K562 (cell line): ENCODE measurements around the gene MMP2. TPM values are rescaled to one million over a fixed set of nuclear protein-coding genes. Genes with fewer than 3 reads are reported as not detected.
A peak's percentile ranks its signal among the peaks of the same experiment; 100 is the strongest.

Source experiments
- CBFA2T2 ChIP-seq: fragments of 450-650 bp; conservative IDR thresholded peaks from 2 replicates; pipeline ENCODE4 v1.6.1; 2017; ENCODE audit warnings: mild to moderate bottlenecking
- CEBPG ChIP-seq, 3 experiments: fragments of 200-800 bp in 1 of 3; sonication (Bioruptor generic) in 1 of 3; sonication (generic) in 1 of 3; formaldehyde crosslinking in 1 of 3; IDR thresholded peaks in 2 of 3; conservative IDR thresholded peaks in 1 of 3; 2 replicates each; pipeline versions ENCODE4 v1.6.1 to v1.8.0; 2016 to 2022; ENCODE audit warnings: missing compliant biosample characterization in 2 of 3, missing genetic modification characterization in 2 of 3, mild to moderate bottlenecking in 1 of 3, missing genetic modification reagents in 1 of 3
- ELF4 ChIP-seq: fragments of 450-650 bp; formaldehyde crosslinking; IDR thresholded peaks from 2 replicates; pipeline ENCODE4 v1.4.0; 2022; ENCODE audit warnings: missing genetic modification characterization
- GATA2 ChIP-seq: sonication (generic); formaldehyde crosslinking; IDR thresholded peaks from 2 replicates; pipeline ENCODE4 v1.4.0; 2020; ENCODE audit warnings: mild to moderate bottlenecking, missing genetic modification reagents
- IFI16 ChIP-seq: fragments of 250-450 bp; sonication (Bioruptor Pico); IDR thresholded peaks from 2 replicates; pipeline ENCODE4 v2.1.2; 2022; ENCODE audit warnings: mild to moderate bottlenecking, inconsistent platforms
- KHSRP ChIP-seq: fragments of 450-650 bp; IDR thresholded peaks from 2 replicates; pipeline ENCODE4 v1.6.1; 2017
- L3MBTL2 ChIP-seq: fragments of 450-650 bp; IDR thresholded peaks from 2 replicates; pipeline ENCODE4 v1.6.1; 2016; ENCODE audit warnings: mild to moderate bottlenecking, moderate library complexity
- MAFG ChIP-seq: fragments of 450-650 bp; conservative IDR thresholded peaks from 2 replicates; pipeline ENCODE4 v1.6.1; 2016; ENCODE audit warnings: missing genetic modification characterization, missing compliant biosample characterization
- PHTF2 ChIP-seq: fragments of 250-450 bp; sonication (Bioruptor Pico); IDR thresholded peaks from 2 replicates; pipeline ENCODE4 v1.5.0; 2021; ENCODE audit warnings: mild to moderate bottlenecking
- POLR2AphosphoS5 ChIP-seq: IDR thresholded peaks from 2 replicates; pipeline ENCODE4 v1.6.1; 2011; ENCODE audit warnings: mild to moderate bottlenecking, low read depth, low read length, moderate library complexity; ENCODE audit not compliant: control insufficient read depth, insufficient read depth
- PRPF4 ChIP-seq: fragments of 200-400 bp; formaldehyde crosslinking; IDR thresholded peaks from one replicate; pipeline ENCODE4 v1.6.1; 2017; ENCODE audit warnings: low read length, low read depth, mild to moderate bottlenecking; ENCODE audit not compliant: insufficient read depth, poor library complexity, severe bottlenecking
- RNF2 ChIP-seq: sonication (generic); IDR thresholded peaks from 2 replicates; pipeline ENCODE4 v1.6.1; 2016
- SMARCC2 ChIP-seq: fragments of 450-650 bp; IDR thresholded peaks from 2 replicates; pipeline ENCODE4 v1.6.1; 2017; ENCODE audit warnings: antibody characterized with exemption, moderate library complexity, mild to moderate bottlenecking, low read depth
- TEAD2 ChIP-seq: fragments of 450-650 bp; IDR thresholded peaks from 2 replicates; pipeline ENCODE4 v1.6.1; 2016; ENCODE audit warnings: missing genetic modification characterization, control low read depth, missing compliant biosample characterization
- ZBTB40 ChIP-seq, 2 experiments: fragments of 450-650 bp in 1 of 2; sonication (generic) in 1 of 2; formaldehyde crosslinking in 1 of 2; IDR thresholded peaks; 2 replicates each; pipeline versions ENCODE4 v1.7.1 to v1.9.0; 2016 to 2022; ENCODE audit warnings: inconsistent platforms in 1 of 2, mild to moderate bottlenecking in 1 of 2, missing genetic modification reagents in 1 of 2
- polyA plus RNA-seq, 8 experiments: library from polyadenylated mRNA; depleted of rRNA in 4 of 8; stranded (reverse) in 5 of 8; unstranded in 3 of 8; fragments of >200 nt; fragmentation: Nextera tagmentation in 2 of 8; fragmentation: Illumina TruSeq in 1 of 8; extraction: Ambion mirVana in 2 of 8; extraction: Trizol in 1 of 8; gene quantifications; 2 replicates each; pipeline versions ENCODE4 v1.2.1 to v1.2.3, GENCODE V29; 2011 to 2014; ENCODE audit warnings: inconsistent platforms in 1 of 8, missing spikeins in 1 of 8
- total RNA-seq, 7 experiments: library from RNA; depleted of rRNA in 6 of 7; stranded (reverse); fragments of >200 nt in 6 of 7; fragmentation: Illumina TruSeq in 2 of 7; extraction: Trizol in 2 of 7; gene quantifications; 2 replicates each; pipeline versions ENCODE4 v1.2.1 to v1.2.3, GENCODE V29; 2011 to 2021; ENCODE audit warnings: low replicate concordance in 1 of 7

MMP2 gene
- total and polyA plus RNA-seq, 9 of the 15 experiments (the other 6 are each of a cell fraction or from before 2014, with no cell fraction given), result 0.05 to 0.53 TPM; not detected in 7

GRCh38 chr16:55435387-55435786, 43.6 kb upstream of the MMP2 start (continued):
- no peak for TF ChIP-seq ZBTB40 (IDR thresholded peaks at IDR 0.05)
- TF ChIP-seq ZBTB40 (CRISPR knock-in tag; IDR thresholded peaks at IDR 0.05), result no peak
- TF ChIP-seq TEAD2 (tag), result no peak
- TF ChIP-seq ELF4 (CRISPR knock-in tag), result 0 out of 2 replicates have a peak, but pooled peaks have one; percentile 32
- TF ChIP-seq PHTF2, result no peak
- TF ChIP-seq L3MBTL2, result no peak
- no peak for TF ChIP-seq MAFG (tag)
- TF ChIP-seq IFI16 (CRISPR knock-in tag), result no peak
- peak; percentile 50; the same call in 1 of the 2 replicates for TF ChIP-seq SMARCC2
- peak; percentile 65; the same call in 1 of the 2 replicates for TF ChIP-seq POLR2AphosphoS5
- peak; percentile 86 for TF ChIP-seq CBFA2T2
- TF ChIP-seq CEBPG (CRISPR knock-in tag; IDR thresholded peaks at IDR 0.05), result no peak
- TF ChIP-seq CEBPG (tag; conservative IDR thresholded peaks at IDR 0.05 in 1 of 2, IDR thresholded peaks at IDR 0.05 in 1 of 2), result no peak
- TF ChIP-seq KHSRP, result no peak; the same call in 1 of the 2 replicates
- TF ChIP-seq RNF2, result peak; percentile 61; the same call in 1 of the 2 replicates
- no peak for TF ChIP-seq PRPF4
- 0 out of 2 replicates have a peak, but pooled peaks have one; percentile 24 for TF ChIP-seq GATA2 (CRISPR knock-in tag)
